Activated naive CD8-positive, alpha-beta T cell treated with anti-CD3 and anti-CD28 coated beads for 36 hours (primary cell): ENCODE data around the gene PLEK. TPM values are rescaled to one million over a fixed set of nuclear protein-coding genes. Genes with fewer than 3 reads are reported as not detected.
A peak's percentile ranks its signal among the peaks of the same experiment; 100 is the strongest.

Experiments used
- DNase-seq: peaks from one replicate; pipeline ENCODE4 v3.0.0; 2021
- H3K27ac Mint-ChIP-seq: one replicate; pipeline ENCODE4 v1.8.0; 2022; ENCODE audit warnings: mild to moderate bottlenecking, moderate library complexity, mixed read lengths
- H3K27me3 Mint-ChIP-seq: one replicate; pipeline ENCODE4 v1.8.0; 2022; ENCODE audit warnings: mild to moderate bottlenecking, mixed read lengths
- H3K36me3 Mint-ChIP-seq: one replicate; pipeline ENCODE4 v1.8.0; 2021; ENCODE audit warnings: mild to moderate bottlenecking, mixed read lengths
- H3K4me1 Mint-ChIP-seq: one replicate; pipeline ENCODE4 v1.8.0; 2021; ENCODE audit warnings: mixed read lengths
- H3K4me3 Mint-ChIP-seq: one replicate; pipeline ENCODE4 v1.8.0; 2022; ENCODE audit warnings: mild to moderate bottlenecking, moderate library complexity, mixed read lengths
- H3K9me3 Mint-ChIP-seq: one replicate; pipeline ENCODE4 v1.8.0; 2022; ENCODE audit warnings: mixed read lengths
- total RNA-seq, 2 experiments: library from RNA; stranded (reverse); gene quantifications; one replicate each; pipeline ENCODE4 v1.2.3, GENCODE V29; 2021

The PLEK gene
- total RNA-seq, 2 experiments from 2014 or later: 2.2 to 2.3 TPM

- Mint-ChIP-seq H3K9me3 (peaks cover 11% of the 10 kb centered on the region), H3K4me1 (peaks cover 8% of the 10 kb centered on the region), H3K27me3 (peaks cover 13% of the 10 kb centered on the region), H3K36me3 (peaks cover 4% of the 10 kb centered on the region), H3K4me3 (no peak overlapping the region), H3K27ac (no peak overlapping the region)
- DNase-seq: no peak
Measured at GRCh38 chr2:68411397-68412126, 46.5 kb downstream of the PLEK start.

GRCh38 chr2:68412127-68412819 lies 47.2 kb downstream of the PLEK start:
- Mint-ChIP-seq H3K4me3 (no peak overlapping the region), H3K9me3 (peaks cover 11% of the 10 kb centered on the region), H3K4me1 (peaks cover 8% of the 10 kb centered on the region), H3K27ac (no peak overlapping the region), H3K27me3 (peaks cover 15% of the 10 kb centered on the region), H3K36me3 (peaks cover 4% of the 10 kb centered on the region)
- no peak for DNase-seq

- no peak overlapping the region for H3K4me3 Mint-ChIP-seq
- peaks cover 11% of the 10 kb centered on the region for H3K4me1 Mint-ChIP-seq
- no peaks in the 10 kb centered on the region for H3K36me3 Mint-ChIP-seq
- H3K9me3 Mint-ChIP-seq: no peaks in the 10 kb centered on the region
- DNase-seq: no peak
- peaks cover 10% of the 10 kb centered on the region for H3K27me3 Mint-ChIP-seq
- no peak overlapping the region for H3K27ac Mint-ChIP-seq
Measured at GRCh38 chr2:68413466-68413865, 48.4 kb downstream of the PLEK start.

GRCh38 chr2:68414452-68414851 lies 49.4 kb downstream of the PLEK start:
- no peak overlapping the region for H3K27ac Mint-ChIP-seq
- peaks cover 11% of the 10 kb centered on the region for H3K4me1 Mint-ChIP-seq
- no peaks in the 10 kb centered on the region for H3K36me3 Mint-ChIP-seq
- DNase-seq: no peak
- peaks cover 10% of the 10 kb centered on the region for H3K27me3 Mint-ChIP-seq
- H3K9me3 Mint-ChIP-seq: no peaks in the 10 kb centered on the region
- no peak overlapping the region for H3K4me3 Mint-ChIP-seq

GRCh38 chr2:68414876-68415275 lies 49.8 kb downstream of the PLEK start:
- peaks cover 10% of the 10 kb centered on the region for H3K27me3 Mint-ChIP-seq
- no peak for DNase-seq
- H3K9me3 Mint-ChIP-seq: no peaks in the 10 kb centered on the region
- H3K4me1 Mint-ChIP-seq: peaks cover 11% of the 10 kb centered on the region
- no peaks in the 10 kb centered on the region for H3K36me3 Mint-ChIP-seq
- H3K4me3 Mint-ChIP-seq: no peak overlapping the region
- no peak overlapping the region for H3K27ac Mint-ChIP-seq

GRCh38 chr2:68415521-68415920 lies 50.4 kb downstream of the PLEK start:
- no peaks in the 10 kb centered on the region for H3K36me3 Mint-ChIP-seq
- peaks cover 4% of the 10 kb centered on the region for H3K27me3 Mint-ChIP-seq
- H3K4me1 Mint-ChIP-seq: peaks cover 11% of the 10 kb centered on the region
- H3K27ac Mint-ChIP-seq: no peak overlapping the region
- H3K9me3 Mint-ChIP-seq: no peaks in the 10 kb centered on the region
- DNase-seq: no peak
- no peak overlapping the region for H3K4me3 Mint-ChIP-seq

GRCh38 chr2:68416081-68416675 lies 51.1 kb downstream of the PLEK start:
- H3K9me3 Mint-ChIP-seq: no peaks in the 10 kb centered on the region
- no peaks in the 10 kb centered on the region for H3K36me3 Mint-ChIP-seq
- peaks cover 4% of the 10 kb centered on the region for H3K27me3 Mint-ChIP-seq
- H3K4me3 Mint-ChIP-seq: no peak overlapping the region
- H3K4me1 Mint-ChIP-seq: peaks cover 11% of the 10 kb centered on the region
- H3K27ac Mint-ChIP-seq: no peak overlapping the region
- DNase-seq: no peak

- Mint-ChIP-seq H3K4me3 (no peak overlapping the region), H3K4me1 (peaks cover 3% of the 10 kb centered on the region), H3K9me3 (peaks cover 2% of the 10 kb centered on the region), H3K27me3 (peaks cover 4% of the 10 kb centered on the region), H3K27ac (peak overlapping the region; percentile 49), H3K36me3 (no peaks in the 10 kb centered on the region)
- DNase-seq: no peak
Measured at GRCh38 chr2:68417926-68418325, 52.8 kb downstream of the PLEK start.

- DNase-seq: no peak
- H3K9me3 Mint-ChIP-seq: peaks cover 2% of the 10 kb centered on the region
- peaks cover 3% of the 10 kb centered on the region for H3K4me1 Mint-ChIP-seq
- no peaks in the 10 kb centered on the region for H3K36me3 Mint-ChIP-seq
- no peak overlapping the region for H3K4me3 Mint-ChIP-seq
- H3K27me3 Mint-ChIP-seq: peaks cover 4% of the 10 kb centered on the region
- H3K27ac Mint-ChIP-seq: no peak overlapping the region
Measured at GRCh38 chr2:68418419-68418818, 53.3 kb downstream of the PLEK start.

- no peak overlapping the region for H3K4me3 Mint-ChIP-seq
- no peak overlapping the region for H3K27ac Mint-ChIP-seq
- H3K36me3 Mint-ChIP-seq: no peaks in the 10 kb centered on the region
- H3K9me3 Mint-ChIP-seq: peaks cover 2% of the 10 kb centered on the region
- H3K4me1 Mint-ChIP-seq: peaks cover 3% of the 10 kb centered on the region
- no peak for DNase-seq
- peaks cover 4% of the 10 kb centered on the region for H3K27me3 Mint-ChIP-seq
Measured at GRCh38 chr2:68418855-68419254, 53.8 kb downstream of the PLEK start.

GRCh38 chr2:68420254-68420910 lies 55.3 kb downstream of the PLEK start:
- Mint-ChIP-seq H3K36me3 (no peaks in the 10 kb centered on the region), H3K27me3 (peaks cover 4% of the 10 kb centered on the region), H3K27ac (no peak overlapping the region), H3K4me3 (no peak overlapping the region), H3K4me1 (peaks cover 3% of the 10 kb centered on the region), H3K9me3 (peaks cover 2% of the 10 kb centered on the region)
- DNase-seq: no peak

GRCh38 chr2:68423966-68424650 lies 59.0 kb downstream of the PLEK start:
- Mint-ChIP-seq H3K36me3 (no peaks in the 10 kb centered on the region), H3K4me3 (no peak overlapping the region)
- DNase-seq: no peak

GRCh38 chr2:68425503-68425902 lies 60.4 kb downstream of the PLEK start:
- no peak for DNase-seq
- H3K4me1 Mint-ChIP-seq: peaks cover 5% of the 10 kb centered on the region
- no peak overlapping the region for H3K4me3 Mint-ChIP-seq
- peaks cover 2% of the 10 kb centered on the region for H3K9me3 Mint-ChIP-seq
- no peaks in the 10 kb centered on the region for H3K36me3 Mint-ChIP-seq
- no peak overlapping the region for H3K27ac Mint-ChIP-seq
- no peaks in the 10 kb centered on the region for H3K27me3 Mint-ChIP-seq

More at GRCh38 chr2:68423966-68424650, 59.0 kb downstream of the PLEK start:
- H3K4me1 Mint-ChIP-seq: peaks cover 5% of the 10 kb centered on the region
- H3K27ac Mint-ChIP-seq: no peak overlapping the region
- H3K27me3 Mint-ChIP-seq: no peaks in the 10 kb centered on the region
- H3K9me3 Mint-ChIP-seq: peaks cover 2% of the 10 kb centered on the region

GRCh38 chr2:68426446-68426845 lies 61.4 kb downstream of the PLEK start:
- Mint-ChIP-seq H3K36me3 (no peaks in the 10 kb centered on the region), H3K4me1 (peaks cover 5% of the 10 kb centered on the region), H3K27me3 (no peaks in the 10 kb centered on the region), H3K4me3 (no peak overlapping the region), H3K9me3 (peaks cover 2% of the 10 kb centered on the region), H3K27ac (no peak overlapping the region)
- DNase-seq: no peak
